ENCODE results near the gene KCNJ16.
"Not testable (repeated sequence)": the region's sequence is repeated elsewhere in the genome, so short reads cannot be mapped to it uniquely, and the experiment has no call there.

The KCNJ16 gene

DNA sequence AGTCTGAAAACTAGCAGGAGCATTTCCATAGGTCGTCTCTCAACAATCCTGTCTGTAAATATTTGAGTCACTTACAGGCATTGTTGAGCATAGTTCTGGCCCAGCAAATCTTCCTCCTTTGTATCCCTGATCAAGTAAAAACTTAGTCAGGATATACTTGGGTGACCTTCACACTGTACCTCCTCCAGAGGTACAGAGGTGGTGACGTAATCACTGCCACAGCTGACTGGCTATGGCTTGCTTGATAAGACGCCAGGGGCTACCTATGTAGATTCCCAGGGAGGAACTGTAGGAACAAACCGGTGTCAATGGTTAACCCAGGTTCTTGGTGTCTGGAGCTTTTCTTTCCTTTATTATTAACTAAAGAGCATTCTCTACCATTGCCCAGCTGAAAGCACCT is at the start of gene KCNJ16:
Gene KCNJ16 (plus strand): TSS at position 270 of the 400 bp plus-strand sequence. CDS start 56,863 bp downstream, outside the sequence.
- DNase-seq (ENCODE audit: low read depth in 3 of 3): no peak

DNA sequence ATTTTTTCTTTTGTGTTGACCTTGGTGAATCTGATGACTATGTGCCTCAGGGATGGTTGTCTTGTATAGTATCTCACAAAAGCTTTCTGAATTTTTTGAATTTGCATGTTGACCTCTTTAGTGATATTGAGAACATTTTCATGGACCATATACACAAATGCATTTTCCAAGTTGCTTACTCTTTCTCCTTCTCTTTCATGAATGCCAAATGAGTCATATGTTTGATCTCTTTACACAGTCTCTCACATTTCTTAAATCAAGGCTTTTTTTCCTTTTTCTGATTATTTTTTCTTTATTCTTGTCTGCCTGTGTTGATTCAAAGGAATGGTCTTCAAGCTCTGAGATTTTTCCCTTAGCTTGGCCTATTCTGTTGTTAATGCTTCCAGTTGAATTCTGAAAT is 46.6 kb upstream of the KCNJ16 start:
- DNase-seq (ENCODE audit: low read depth in 3 of 3): no peak

DNA sequence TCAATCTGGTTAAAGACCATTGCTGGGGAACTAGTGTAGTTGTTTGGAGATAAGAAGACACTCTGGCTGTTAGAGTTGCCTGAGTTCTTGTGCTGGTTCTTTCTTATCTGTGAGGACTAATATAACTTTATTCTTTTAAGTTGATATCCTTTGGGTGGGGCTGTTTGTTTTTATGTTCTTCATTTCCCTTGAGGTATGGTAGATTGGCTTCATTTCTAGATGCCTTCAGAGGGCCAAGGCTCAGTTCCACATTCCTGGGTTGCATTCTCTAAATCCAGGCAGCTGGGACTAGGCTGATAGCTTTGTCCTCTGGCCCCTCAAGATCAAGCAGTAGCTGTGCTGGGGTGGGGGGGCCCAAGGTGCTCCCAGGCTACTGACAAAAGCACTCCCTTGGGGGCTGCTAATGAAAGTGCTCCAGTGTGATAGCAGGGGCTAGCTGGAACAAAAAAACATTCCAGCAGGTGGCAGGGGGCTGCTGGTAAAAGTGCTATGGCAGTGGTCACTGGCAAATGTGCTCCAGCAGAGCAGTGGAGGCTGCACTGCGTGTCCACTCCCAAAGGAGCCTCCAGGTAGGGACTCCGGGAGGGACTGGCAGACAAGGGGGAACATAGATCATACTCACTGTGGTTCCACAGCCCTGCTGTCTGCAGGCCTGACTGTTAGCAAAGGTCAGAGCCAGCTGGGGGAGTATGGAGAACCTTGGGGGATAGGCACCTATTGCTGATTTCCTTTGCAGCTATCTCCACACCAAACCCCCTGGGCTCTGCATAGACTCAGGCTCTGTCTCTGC is 45.9 kb upstream of the KCNJ16 start:
- DNase-seq (ENCODE audit: low read depth in 3 of 3): no peak

DNA sequence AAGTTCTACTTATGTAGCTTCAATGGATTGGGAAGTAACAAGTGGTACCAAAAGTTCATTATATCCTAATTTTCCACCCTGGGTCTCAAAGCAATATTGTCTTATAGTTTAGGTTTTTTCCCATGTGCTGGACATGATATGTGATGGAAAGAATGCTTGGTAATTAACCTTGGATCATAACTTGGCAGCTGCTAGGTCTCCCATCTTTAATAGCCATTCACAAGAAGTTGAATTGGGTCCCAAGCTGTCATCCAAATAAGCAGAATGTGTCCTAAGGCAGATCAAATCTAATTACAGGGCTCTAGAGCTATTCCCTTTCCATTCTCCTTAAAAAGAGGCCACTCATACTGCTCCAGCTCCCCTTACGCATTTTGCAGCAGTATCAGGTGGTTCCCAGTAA is 44.7 kb upstream of the KCNJ16 start:
- no peak for DNase-seq (ENCODE audit: low read depth in 3 of 3)

DNA sequence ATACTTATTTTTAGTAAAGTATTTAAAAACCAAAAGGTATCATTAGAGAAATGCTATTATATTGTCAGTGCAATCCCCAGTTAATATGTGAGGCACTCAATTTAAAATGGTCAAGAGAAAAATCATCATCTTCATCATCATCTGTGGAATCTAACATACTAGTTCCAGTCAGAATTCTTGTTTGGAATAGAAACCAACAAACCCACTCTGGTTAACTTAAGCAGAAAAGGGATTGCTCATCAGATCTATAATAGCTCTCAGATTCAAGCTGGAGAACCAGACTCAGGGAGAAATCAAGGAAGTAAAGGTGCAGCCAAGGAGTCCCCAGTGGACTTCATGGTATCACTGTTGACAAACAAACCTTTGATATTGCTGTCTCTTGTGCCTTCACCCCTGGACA is 43.7 kb upstream of the KCNJ16 start:
- no peak for DNase-seq (ENCODE audit: low read depth in 3 of 3)

DNA sequence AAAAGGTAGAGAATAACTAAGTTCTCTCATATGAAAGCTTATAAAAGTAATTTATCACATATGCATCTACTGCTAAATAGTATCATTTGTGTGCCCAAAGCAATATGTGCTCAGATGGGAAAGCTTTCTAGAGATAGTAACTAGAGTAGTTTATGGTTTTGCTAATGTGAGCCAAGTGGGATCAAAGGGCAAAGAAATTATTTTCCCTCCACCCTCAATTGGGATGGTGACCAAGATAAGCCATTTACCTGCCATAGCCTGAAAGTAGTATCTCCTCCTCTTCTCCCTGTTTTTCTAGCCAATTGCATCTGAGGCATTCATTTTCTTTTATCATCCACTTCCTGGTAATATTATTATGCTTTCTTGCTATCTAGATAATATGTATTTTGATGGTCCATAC is 41.9 kb upstream of the KCNJ16 start:
- no peak for DNase-seq (ENCODE audit: low read depth in 3 of 3)

DNA sequence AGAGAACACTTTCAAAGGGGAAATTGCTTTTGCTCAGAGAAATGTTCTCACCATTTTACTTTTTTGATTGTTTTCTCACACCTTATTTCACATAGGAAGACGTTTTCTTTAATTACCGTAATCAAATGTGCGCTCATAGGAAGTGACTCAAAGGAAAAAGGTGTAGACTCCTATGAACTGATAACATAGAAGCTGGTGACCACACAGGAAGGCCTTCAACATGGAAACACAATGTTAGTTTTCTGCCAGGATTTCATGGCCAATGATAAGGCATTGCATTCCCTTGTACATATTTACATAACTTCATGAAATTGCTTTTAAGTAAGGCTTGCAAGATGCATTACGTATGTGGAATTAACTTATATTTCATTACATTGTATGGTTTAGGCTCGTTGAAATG is 40.9 kb upstream of the KCNJ16 start:
- DNase-seq (ENCODE audit: low read depth in 3 of 3): no peak

DNA sequence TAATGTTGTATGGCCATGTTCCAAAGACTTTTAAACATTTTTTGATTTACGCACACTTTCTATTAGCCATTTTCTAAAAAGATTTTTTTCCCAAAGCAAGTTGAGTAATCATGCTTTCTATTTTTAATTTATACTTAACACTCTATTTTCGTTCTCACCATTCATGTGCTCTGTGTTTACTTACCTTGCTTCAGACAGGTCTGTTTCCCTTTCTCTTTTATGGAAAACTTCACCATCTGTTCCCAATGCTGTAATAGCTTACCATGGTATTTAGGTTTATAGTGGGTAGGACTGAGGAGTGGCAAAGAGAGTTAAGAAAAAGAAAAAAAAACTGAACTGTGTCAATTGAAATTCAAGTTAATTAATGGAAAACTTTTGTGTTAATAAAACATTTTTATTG is 37.5 kb upstream of the KCNJ16 start:
- no peak for DNase-seq (ENCODE audit: low read depth in 3 of 3)

DNA sequence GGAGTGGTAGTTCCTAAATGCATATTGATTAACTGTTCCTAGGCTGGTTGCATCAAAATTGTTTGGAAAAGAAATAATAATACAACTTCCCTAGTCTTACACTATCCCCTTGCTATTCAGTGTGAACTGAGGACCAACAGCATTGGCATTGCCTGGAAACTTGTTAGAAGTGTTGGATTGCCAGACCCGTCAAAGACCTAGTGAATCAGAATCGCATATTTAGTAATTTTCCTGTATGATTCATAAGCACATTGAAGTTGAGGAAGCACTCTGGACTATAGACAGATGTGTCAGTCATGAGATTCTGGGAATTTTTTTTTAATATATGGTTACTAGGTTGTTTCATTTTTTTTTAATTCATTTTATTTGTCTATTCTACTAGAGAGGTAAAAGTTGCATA is 34.7 kb upstream of the KCNJ16 start:
- no peak for DNase-seq (ENCODE audit: low read depth in 3 of 3)

DNA sequence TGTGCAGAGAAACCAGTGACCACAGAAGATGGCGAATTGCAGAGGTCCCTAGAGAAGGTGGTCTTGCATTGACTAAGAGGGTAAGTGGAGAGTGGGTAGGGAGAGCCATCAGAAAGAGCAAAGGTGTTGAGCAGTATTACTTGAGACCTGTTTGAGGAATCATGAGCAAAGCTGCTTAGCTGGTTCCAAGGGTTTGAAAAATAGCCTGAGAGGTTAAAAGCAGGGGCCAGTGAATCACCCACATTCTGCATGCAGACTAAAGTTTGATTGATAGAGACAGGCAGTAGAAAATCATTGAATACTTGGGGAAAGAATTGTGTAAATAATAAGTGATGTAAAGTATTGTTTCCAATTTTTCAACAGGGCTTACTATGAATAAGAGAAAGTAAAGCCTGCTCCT is 34.0 kb upstream of the KCNJ16 start:
- no peak for DNase-seq (ENCODE audit: low read depth in 3 of 3)

DNA sequence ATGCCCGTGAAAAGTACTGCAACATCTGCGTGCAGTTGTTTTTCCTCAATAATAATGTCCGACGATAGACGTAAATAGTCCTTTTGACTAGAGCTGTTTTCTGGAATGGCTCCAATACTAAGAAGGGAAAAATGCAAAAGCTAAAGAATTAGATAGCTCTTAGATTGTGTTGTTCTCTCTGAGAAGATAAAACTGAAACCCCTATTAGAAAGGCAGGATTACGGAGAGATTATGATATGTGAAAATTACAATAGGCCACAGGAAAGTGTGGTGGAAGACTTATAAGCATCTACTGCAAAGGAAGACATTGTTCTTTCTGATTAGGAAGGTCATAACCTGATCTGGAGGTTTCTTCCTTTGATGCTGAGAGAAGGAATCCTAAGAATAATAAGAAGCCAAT is 33.5 kb upstream of the KCNJ16 start:
- no peak for DNase-seq (ENCODE audit: low read depth in 3 of 3)

DNA sequence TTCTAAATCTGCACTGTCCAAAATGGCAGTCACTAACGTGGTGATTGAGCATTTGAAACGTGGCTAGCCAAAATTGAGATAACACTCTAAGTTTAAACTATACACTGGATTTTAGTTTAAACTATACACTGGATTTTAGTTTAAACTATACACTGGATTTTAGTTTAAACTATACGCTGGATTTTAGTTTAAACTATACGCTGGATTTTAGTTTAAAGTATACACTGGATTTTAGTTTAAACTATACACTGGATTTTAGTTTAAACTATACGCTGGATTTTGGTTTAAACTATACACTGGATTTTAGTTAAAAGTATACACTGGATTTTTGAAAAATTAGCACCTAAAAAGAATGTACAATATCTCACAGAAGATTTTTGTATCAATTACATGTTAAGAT is 29.2 kb upstream of the KCNJ16 start:
- not testable (repeated sequence) for DNase-seq (ENCODE audit: low read depth in 3 of 3)

DNA sequence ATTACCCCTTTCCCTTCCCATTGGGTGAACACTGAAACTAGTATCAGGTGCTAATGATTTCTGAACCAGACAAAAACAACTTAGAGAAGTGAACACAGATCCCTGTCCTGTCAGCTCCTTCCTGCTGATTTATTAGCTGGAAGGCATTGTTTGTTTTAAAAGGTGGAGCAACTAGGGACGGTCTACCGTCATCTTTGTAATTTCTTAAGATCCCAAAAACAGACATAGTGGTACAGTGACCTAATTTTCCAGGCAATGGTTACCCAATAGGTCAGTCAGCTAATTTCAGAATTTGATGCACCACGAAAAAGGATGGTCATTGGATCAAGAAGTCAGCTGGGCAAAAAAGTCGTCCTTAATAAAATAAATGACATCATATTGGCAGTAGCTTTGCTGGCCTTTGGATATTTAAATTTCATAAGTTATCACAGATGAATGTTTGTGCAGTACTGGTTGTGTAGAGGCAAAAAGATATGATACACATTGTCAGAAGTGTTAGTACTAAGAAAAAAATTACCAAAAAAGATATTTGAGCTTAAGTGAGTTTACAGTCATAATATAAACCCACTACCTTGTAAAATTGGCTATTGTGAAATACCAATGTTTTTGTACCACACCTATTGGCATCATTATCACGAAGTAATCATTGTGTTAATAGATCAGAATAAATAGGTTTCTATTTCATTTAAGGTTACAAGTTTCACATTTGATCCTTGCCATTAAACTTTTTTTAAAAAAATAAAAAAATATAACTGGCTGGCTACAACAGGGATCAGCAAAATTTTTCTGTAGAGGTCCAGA is 27.2 kb upstream of the KCNJ16 start:
- DNase-seq (ENCODE audit: low read depth in 3 of 3): no peak

DNA sequence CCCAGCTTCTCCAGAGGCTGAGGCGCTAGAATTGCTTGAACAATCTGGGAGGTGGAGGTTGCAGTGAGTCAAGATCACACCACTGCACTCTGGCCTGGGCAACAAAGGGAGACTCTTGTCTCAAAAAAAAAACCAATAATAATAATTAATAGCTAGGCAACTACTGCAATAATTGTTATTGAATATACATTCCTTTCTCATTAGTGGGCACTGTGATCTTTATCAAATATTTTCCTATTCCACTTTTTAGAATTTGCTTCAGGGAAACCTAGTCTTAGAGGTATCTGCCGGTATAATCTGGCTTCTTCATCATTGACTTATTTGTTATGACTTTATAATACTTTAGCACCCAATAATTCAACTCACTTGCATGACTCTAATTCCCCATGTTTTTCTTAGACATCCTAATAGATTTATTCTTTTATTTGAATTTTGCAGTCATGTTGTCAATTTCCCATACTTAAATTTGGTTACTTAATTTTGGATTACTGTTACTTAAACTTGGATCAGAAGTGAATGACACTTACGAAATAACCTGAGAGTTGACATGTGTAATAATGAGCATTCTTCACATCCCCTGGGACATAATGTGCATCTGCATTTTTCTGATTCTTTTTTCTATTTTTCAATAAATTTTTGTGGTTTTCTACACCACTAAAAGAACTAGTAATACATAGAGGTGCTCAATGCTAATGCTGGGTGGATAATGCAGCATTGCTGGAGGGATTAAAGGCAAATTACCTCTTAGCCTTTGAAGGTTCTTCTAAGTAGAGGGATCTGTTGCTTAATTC is 25.0 kb upstream of the KCNJ16 start:
- no peak for DNase-seq (ENCODE audit: low read depth in 3 of 3)

DNA sequence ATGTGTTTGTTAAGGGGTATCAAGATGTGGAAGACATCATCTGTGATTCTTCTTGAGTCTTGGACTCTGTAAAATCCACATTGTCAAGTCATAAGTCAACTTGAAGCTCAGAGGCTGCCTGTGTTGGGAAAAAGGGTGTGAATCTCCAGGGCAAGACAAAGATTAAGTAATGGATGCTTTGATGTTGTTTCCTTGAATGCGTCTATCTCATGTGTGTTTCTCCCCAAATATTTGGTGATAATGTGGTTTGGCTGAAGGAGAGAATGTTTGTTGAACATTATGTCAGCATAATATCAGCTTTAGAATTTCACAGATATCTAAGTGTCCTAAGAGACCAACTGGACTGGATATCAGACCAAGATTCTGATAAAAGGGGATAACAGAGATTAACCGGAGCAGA is 24.1 kb upstream of the KCNJ16 start:
- no peak for DNase-seq (ENCODE audit: low read depth in 3 of 3)

DNA sequence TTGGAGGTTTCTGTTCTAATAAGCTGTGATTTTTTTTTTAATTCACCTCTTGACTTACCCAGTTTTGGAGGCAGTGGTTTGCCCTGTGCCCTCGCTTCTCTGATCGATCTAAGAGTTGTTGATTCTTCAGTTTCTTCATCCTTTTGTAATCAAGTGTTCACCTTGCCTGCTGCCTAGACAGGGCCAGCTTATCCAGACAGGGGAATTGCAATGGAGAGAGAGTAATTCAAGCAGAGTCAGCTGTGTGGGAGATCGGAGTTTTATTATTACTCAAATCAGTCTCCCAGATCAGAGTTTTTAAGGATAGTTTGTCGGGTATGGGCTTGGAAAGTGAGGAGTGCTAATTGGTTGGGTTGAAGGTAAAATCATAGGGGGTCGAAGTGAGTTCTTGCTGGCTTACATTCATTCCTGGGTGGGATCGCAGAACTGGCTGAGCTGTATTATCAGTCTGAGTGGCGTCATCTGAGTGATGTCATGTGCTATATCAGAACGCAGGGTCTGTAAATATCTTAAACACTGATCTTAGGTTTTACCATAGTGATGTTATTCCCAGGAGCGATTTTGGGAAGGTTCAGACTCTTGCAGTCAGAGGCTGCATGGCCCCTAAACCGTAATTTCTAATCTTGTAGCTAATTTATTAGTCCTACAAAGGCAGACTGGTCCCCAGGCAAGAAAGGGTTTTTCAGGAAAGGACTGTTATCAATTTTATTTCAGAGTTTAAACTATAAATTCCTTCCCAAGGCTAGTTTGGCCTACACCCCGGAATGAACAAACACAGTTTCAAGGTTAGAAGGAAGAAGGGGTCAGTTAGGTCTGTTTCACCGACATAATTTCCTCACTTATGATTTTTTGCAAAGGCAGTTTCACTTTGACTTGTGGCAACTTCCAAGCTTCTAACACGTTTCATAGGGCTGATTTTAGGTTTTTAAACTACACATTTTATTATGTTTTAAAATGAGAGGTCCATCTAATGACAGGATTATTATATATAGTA is 21.5 kb upstream of the KCNJ16 start:
- DNase-seq (ENCODE audit: low read depth in 3 of 3): no peak

DNA sequence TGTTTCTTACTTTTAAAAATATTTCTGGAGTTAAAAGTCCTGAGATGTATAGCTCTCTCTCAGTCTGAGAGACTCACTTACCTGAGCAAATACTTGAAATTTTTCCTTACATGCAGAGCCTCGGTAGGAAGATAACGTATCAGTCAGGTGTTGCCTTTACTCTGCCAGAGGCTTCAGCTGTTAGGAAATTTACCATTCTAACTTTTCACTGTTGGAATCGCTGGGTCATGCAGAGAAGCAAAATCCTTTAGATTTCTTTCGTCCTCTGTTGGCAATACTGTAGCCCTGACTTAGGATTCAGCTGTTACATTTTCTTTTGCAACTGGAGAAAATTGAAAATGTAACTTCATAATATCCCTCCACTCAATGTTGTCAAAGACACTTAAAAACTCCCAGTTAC is 20.0 kb upstream of the KCNJ16 start:
- no peak for DNase-seq (ENCODE audit: low read depth in 3 of 3)

DNA sequence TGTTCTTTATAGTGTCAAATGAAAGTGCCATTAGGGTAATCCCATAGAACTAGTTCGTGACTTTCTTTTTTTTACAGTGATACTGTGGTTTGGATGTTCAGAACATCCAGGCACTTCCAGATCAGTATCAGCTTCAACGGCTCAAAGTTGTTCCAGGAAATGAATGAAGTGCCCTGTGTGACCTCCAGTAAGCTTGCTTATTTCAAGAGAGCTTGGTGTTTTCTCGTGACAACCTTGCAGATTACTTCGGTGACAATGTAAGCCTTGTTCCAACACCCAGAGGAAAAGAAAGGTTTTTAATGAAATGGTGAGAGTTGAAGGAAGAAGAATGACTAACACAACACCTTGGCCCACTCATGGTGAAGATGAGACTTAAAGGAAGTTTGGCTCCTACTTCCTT is 16.0 kb upstream of the KCNJ16 start:
- no peak for DNase-seq (ENCODE audit: low read depth in 3 of 3)

DNA sequence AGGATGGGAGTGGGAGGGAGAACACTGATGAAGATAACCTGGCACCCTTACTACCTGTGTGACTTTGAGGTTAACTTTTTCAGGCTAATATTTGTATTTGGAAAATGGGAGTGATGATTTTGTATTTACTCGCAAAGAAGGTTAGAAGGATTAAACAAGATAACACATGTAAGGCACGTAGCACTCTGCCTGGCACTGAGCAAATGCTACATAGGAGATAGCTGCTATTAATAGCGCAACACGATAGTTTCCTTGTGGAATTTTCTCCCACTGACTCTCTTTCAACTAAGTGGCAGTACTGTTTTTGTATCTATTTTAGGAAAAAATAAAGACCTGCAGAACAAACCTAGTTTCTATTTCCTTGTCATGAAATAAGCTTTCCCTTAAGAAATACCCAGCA is 15.4 kb upstream of the KCNJ16 start:
- DNase-seq (ENCODE audit: low read depth in 3 of 3): no peak

DNA sequence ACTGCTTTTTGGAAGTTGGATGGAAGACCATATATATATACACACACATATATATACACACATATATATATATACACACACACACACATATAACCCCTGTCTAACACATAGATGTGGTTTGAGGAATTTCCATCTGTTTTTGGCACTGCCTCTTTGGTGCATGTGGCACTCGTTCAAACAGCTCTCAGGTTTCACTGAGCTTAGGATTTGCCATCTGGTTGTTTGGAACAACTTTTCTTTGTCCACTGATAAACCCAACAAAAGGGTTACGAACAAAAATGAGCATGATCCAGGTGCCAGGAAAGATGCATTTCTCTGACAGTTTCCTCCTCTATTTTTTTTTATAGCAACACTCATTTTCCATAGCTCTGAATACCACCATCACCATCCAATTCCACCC is 14.6 kb upstream of the KCNJ16 start:
- DNase-seq (ENCODE audit: low read depth in 3 of 3): no peak

DNA sequence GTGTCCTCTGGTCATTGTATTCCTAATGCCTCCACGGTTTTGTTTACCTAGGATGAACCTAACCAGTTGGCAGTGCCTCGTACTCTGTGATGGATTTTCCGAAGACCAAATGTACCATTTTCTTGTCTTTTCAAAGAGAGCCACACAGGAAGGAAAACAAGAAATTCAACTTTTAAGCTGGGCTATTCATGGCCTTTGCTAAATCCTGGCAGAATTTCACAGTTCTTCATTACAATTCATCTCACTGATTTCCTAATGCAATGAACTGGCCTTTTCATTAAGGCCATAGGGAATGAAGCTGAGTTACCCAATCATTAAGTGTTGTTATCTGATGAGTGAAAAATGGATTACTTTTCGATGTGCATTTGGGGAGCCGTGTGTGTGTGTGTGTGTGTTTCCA is 7.9 kb upstream of the KCNJ16 start:
- no peak for DNase-seq (ENCODE audit: low read depth in 3 of 3)

Measured in stimulated activated CD4-positive, alpha-beta T cell treated with anti-CD3 and anti-CD28 coated beads, TNF-alpha, amount 100 ng/mL, for 48 hours (primary cell).